ENCODE data around the gene CLASP2. TPM values are rescaled to one million over a fixed set of nuclear protein-coding genes. Genes with fewer than 3 reads are reported as not detected.

The CLASP2 gene
- polyA plus RNA-seq, 1 donor (not counting 4 experiments of a cell fraction or from before 2014, with no cell fraction given), result 49.5 TPM

DNA sequence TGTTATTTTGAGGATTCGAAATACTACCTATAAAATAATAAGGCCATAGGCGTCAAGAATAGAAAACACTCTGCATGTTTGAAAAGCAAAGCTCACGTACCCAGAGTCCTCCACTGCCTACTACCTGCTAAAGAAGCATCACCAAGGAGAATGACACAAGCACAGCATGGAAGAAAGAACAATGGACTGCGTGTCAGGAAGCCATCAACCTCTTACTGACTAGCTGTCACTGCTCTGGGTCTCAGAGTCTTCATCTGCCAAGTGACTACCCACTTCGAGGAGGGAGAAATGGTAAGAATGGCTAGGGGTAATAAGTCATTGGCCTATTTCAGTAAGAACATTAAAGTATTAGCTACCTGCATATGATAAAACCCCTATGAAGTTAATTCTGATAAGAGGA lies 49.4 kb downstream of the CLASP2 start:
- Histone ChIP-seq H3K9me3 (ENCODE audit: control insufficient read depth, low read depth, low read length) (no peaks in the 10 kb centered on the region), H3K79me2 (ENCODE audit: control insufficient read depth, insufficient read depth, low read length) (no peaks in the 10 kb centered on the region), H3K27ac (ENCODE audit: control insufficient read depth, insufficient read depth, low read length) (no peak overlapping the region), H3K9ac (ENCODE audit: control insufficient read depth, extremely low read depth, insufficient read depth, low read length) (no peak overlapping the region), H3K27me3 (ENCODE audit: control insufficient read depth, extremely low read depth, insufficient read depth, low read length) (no peaks in the 10 kb centered on the region), H3K4me3 (ENCODE audit: control insufficient read depth in 2 of 3, extremely low read depth in 1 of 3, insufficient read depth in 2 of 3, low read depth in 1 of 3, low read length in 3 of 3) (no peak overlapping the region), H3K4me2 (ENCODE audit: control insufficient read depth, extremely low read depth, insufficient read depth, low read depth, low read length) (no peak overlapping the region), H2AFZ (ENCODE audit: control insufficient read depth, low read length) (no peak overlapping the region), H3K9me1 (ENCODE audit: control insufficient read depth, extremely low read depth, insufficient read depth, low read length) (peaks cover 2% of the 10 kb centered on the region), H4K20me1 (ENCODE audit: control insufficient read depth, extremely low read depth, insufficient read depth, low read length) (no peaks in the 10 kb centered on the region), H3K4me1 (ENCODE audit: control insufficient read depth, extremely low read depth, insufficient read depth, low read length) (peaks cover 8% of the 10 kb centered on the region), H3K36me3 (ENCODE audit: control insufficient read depth in 2 of 2, extremely low read depth in 1 of 2, insufficient read depth in 2 of 2, low read length in 2 of 2) (no peaks in the 10 kb centered on the region)
- DNase-seq (ENCODE audit: low read depth, low spot score) (no peak), FAIRE-seq (no peak)
- dilution Hi-C loops (cut with MboI; ENCODE audit: extremely low pct_ligation_motif_present, low sequenced_read_pairs), result no loop called here
- TF ChIP-seq EZH2 (IDR thresholded peaks at IDR 0.05; ENCODE audit: low read length), result no peak
- TF ChIP-seq, protein P1, sequence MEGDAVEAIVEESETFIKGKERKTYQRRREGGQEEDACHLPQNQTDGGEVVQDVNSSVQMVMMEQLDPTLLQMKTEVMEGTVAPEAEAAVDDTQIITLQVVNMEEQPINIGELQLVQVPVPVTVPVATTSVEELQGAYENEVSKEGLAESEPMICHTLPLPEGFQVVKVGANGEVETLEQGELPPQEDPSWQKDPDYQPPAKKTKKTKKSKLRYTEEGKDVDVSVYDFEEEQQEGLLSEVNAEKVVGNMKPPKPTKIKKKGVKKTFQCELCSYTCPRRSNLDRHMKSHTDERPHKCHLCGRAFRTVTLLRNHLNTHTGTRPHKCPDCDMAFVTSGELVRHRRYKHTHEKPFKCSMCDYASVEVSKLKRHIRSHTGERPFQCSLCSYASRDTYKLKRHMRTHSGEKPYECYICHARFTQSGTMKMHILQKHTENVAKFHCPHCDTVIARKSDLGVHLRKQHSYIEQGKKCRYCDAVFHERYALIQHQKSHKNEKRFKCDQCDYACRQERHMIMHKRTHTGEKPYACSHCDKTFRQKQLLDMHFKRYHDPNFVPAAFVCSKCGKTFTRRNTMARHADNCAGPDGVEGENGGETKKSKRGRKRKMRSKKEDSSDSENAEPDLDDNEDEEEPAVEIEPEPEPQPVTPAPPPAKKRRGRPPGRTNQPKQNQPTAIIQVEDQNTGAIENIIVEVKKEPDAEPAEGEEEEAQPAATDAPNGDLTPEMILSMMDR (optimal IDR thresholded peaks at IDR 0.05 in 1 of 3, IDR thresholded peaks at IDR 0.05 in 1 of 3, conservative IDR thresholded peaks at IDR 0.05 in 1 of 3; ENCODE audit: extremely low read depth in 1 of 3, insufficient read depth in 2 of 3, low read length in 3 of 3), result no peak

DNA sequence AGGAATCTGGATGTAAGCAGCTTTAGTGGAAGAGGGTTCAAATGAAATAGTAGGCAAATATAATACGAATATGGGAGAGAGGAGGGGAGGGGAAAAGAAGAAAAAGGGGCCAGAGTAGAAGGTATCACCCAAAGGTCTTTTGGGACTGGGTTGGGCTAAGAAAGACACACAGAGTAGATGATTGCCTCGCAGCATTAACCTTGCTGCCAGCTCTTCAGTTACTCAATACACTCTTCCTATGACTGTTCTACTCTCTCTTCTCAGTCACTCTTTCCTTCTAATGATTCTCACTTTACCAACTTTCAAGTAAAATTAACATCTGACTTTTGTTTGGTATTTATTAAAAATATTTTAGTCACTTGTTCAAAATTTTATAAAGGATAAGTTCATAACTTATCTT lies 52.8 kb downstream of the CLASP2 start:
- no peak for FAIRE-seq
- DNase-seq (ENCODE audit: low read depth, low spot score), result no peak
- H3K9ac ChIP-seq (ENCODE audit: control insufficient read depth, extremely low read depth, insufficient read depth, low read length), result no peak overlapping the region
- peaks cover 2% of the 10 kb centered on the region for H3K79me2 ChIP-seq (ENCODE audit: control insufficient read depth, insufficient read depth, low read length)
- TF ChIP-seq EZH2 (IDR thresholded peaks at IDR 0.05; ENCODE audit: low read length), result no peak
- TF ChIP-seq, protein P1 (optimal IDR thresholded peaks at IDR 0.05 in 1 of 3, IDR thresholded peaks at IDR 0.05 in 1 of 3, conservative IDR thresholded peaks at IDR 0.05 in 1 of 3; ENCODE audit: extremely low read depth in 1 of 3, insufficient read depth in 2 of 3, low read length in 3 of 3), result no peak
- H3K36me3 ChIP-seq (ENCODE audit: control insufficient read depth in 2 of 2, extremely low read depth in 1 of 2, insufficient read depth in 2 of 2, low read length in 2 of 2), result no peaks in the 10 kb centered on the region
- no peak overlapping the region for H3K4me2 ChIP-seq (ENCODE audit: control insufficient read depth, extremely low read depth, insufficient read depth, low read depth, low read length)
- H3K9me1 ChIP-seq (ENCODE audit: control insufficient read depth, extremely low read depth, insufficient read depth, low read length), result peaks cover 2% of the 10 kb centered on the region
- H3K4me1 ChIP-seq (ENCODE audit: control insufficient read depth, extremely low read depth, insufficient read depth, low read length), result peaks cover 24% of the 10 kb centered on the region
- no peaks in the 10 kb centered on the region for H3K9me3 ChIP-seq (ENCODE audit: control insufficient read depth, low read depth, low read length)
- no peak overlapping the region for H2AFZ ChIP-seq (ENCODE audit: control insufficient read depth, low read length)
- no peaks in the 10 kb centered on the region for H4K20me1 ChIP-seq (ENCODE audit: control insufficient read depth, extremely low read depth, insufficient read depth, low read length)
- H3K4me3 ChIP-seq (ENCODE audit: control insufficient read depth in 2 of 3, extremely low read depth in 1 of 3, insufficient read depth in 2 of 3, low read depth in 1 of 3, low read length in 3 of 3), result no peak overlapping the region
- no peak overlapping the region for H3K27ac ChIP-seq (ENCODE audit: control insufficient read depth, insufficient read depth, low read length)
- H3K27me3 ChIP-seq (ENCODE audit: control insufficient read depth, extremely low read depth, insufficient read depth, low read length), result no peaks in the 10 kb centered on the region
- dilution Hi-C loops (cut with MboI; ENCODE audit: extremely low pct_ligation_motif_present, low sequenced_read_pairs), result no loop called here

Data from keratinocyte (primary cell).